PC-3 (cell line): ENCODE measurements around the gene AFG3L2. TPM values are rescaled to one million over a fixed set of nuclear protein-coding genes. Genes with fewer than 3 reads are reported as not detected.
A peak's percentile ranks its signal among the peaks of the same experiment; 100 is the strongest.

Source experiments
- ATAC-seq: fragments of 200-7000 bp; cut with Tn5 transposase; 2 replicates; pipeline ENCODE4 v1.9.1; 2020; ENCODE audit warnings: mild to moderate bottlenecking, moderate library complexity
- BruUV-seq: library from RNA; stranded (reverse); fragments of 400-500 nt; replicated peaks from 2 replicates; lab custom pipeline; 2021; lab: Mats Ljungman, UMichigan
- CTCF ChIA-PET: fragments of 300-600 bp; sonication (Branson Sonifier 250); formaldehyde crosslinking; loops from one replicate; lab custom pipeline; 2022; ENCODE audit warnings: antibody characterized with exemption; lab: Charles Lee
- POLR2A ChIA-PET: fragments of 300-600 bp; sonication (Branson Sonifier 250); formaldehyde crosslinking; loops from one replicate; lab custom pipeline; 2022; ENCODE audit warnings: antibody characterized with exemption; ENCODE audit not compliant: unreplicated experiment; lab: Charles Lee
- DNase-seq: peaks from one replicate; pipeline ENCODE4 v3.0.0-alpha.2; 2015
- H2AFZ ChIP-seq: fragments of 300-600 bp; sonication (generic); 2 replicates; pipeline ENCODE4 v1.6.0; 2016; ENCODE audit warnings: antibody characterized with exemption, low read length
- H3F3A ChIP-seq: fragments of 300-600 bp; sonication (generic); one replicate; pipeline ENCODE4 v1.6.0; 2017; ENCODE audit warnings: antibody characterized with exemption, low read length, control low read depth, mild to moderate bottlenecking; ENCODE audit not compliant: unreplicated experiment
- H3K27ac ChIP-seq: fragments of 300-600 bp; sonication (generic); 2 replicates; pipeline ENCODE4 v1.5.1; 2016; ENCODE audit warnings: mild to moderate bottlenecking, low read length
- H3K27me3 ChIP-seq: fragments of 300-600 bp; sonication (generic); 2 replicates; pipeline ENCODE4 v1.6.1; 2016; ENCODE audit warnings: low read length, mixed read lengths
- H3K36me3 ChIP-seq: fragments of 300-600 bp; sonication (generic); 2 replicates; pipeline ENCODE4 v1.6.1; 2016; ENCODE audit warnings: low read depth, mixed run types, low read length, mixed read lengths
- H3K4me1 ChIP-seq: fragments of 300-600 bp; sonication (generic); 2 replicates; pipeline ENCODE4 v1.5.1; 2016; ENCODE audit warnings: low read length; ENCODE audit not compliant: insufficient read depth
- H3K4me2 ChIP-seq: fragments of 300-600 bp; sonication (generic); 2 replicates; pipeline ENCODE4 v1.6.0; 2016; ENCODE audit warnings: low read length
- H3K4me3 ChIP-seq: fragments of 300-600 bp; sonication (generic); 2 replicates; pipeline ENCODE4 v1.5.1; 2016; ENCODE audit warnings: mild to moderate bottlenecking, low read length, mixed read lengths
- H3K79me2 ChIP-seq: fragments of 300-600 bp; sonication (generic); 2 replicates; pipeline ENCODE4 v1.6.1; 2017; ENCODE audit warnings: low read length, mixed read lengths
- H3K9ac ChIP-seq: fragments of 300-600 bp; sonication (generic); 2 replicates; pipeline ENCODE4 v1.6.0; 2016; ENCODE audit warnings: mild to moderate bottlenecking, low read length
- H3K9me2 ChIP-seq: fragments of 300-600 bp; sonication (generic); replicated peaks from 2 replicates; pipeline ENCODE4 v1.6.1; 2016; ENCODE audit warnings: mixed run types, low read length, mixed read lengths
- H3K9me3 ChIP-seq: fragments of 300-600 bp; sonication (generic); 2 replicates; pipeline ENCODE4 v1.6.1; 2016; ENCODE audit warnings: low read length, mixed read lengths
- H4K20me1 ChIP-seq: fragments of 300-600 bp; sonication (generic); 2 replicates; pipeline ENCODE4 v1.6.1; 2016; ENCODE audit warnings: low read length, mixed read lengths
- CTCF ChIP-seq: fragments of 300-600 bp; sonication (generic); conservative IDR thresholded peaks from 2 replicates; pipeline ENCODE4 v1.5.1; 2017; ENCODE audit warnings: antibody characterized with exemption, low read depth, mild to moderate bottlenecking, low read length
- EZH2 ChIP-seq: fragments of 300-600 bp; sonication (generic); IDR thresholded peaks from one replicate; pipeline ENCODE4 v1.6.1; 2017; ENCODE audit warnings: antibody characterized with exemption, mild to moderate bottlenecking, low read length; ENCODE audit not compliant: unreplicated experiment
- EZH2phosphoT487 ChIP-seq: fragments of 300-600 bp; sonication (generic); IDR thresholded peaks from 2 replicates; pipeline ENCODE4 v1.6.1; 2018; ENCODE audit warnings: mild to moderate bottlenecking, antibody characterized with exemption, low read length, borderline replicate concordance
- intact Hi-C: fragments of 100-400 bp; cut with micrococcal nuclease; formaldehyde crosslinking; loops from 2 replicates; pipeline ENCODE4 v1.9.0; 2023
- total RNA-seq: library from RNA; depleted of rRNA; stranded (reverse); fragments of >200 nt; gene quantifications from 2 replicates; pipeline ENCODE4 v1.2.3, GENCODE V29; 2014

AFG3L2 gene
- total RNA-seq, 1 experiment from 2014 or later: 79.3 TPM

- no TSS peak for BruUV-seq
- Histone ChIP-seq H2AFZ (no peak overlapping the region), H3K9me3 (no peaks in the 10 kb centered on the region), H4K20me1 (no peaks in the 10 kb centered on the region), H3K4me3 (no peak overlapping the region), H3K4me2 (no peak overlapping the region), H3K9me2 (no peaks in the 10 kb centered on the region), H3F3A (no peaks in the 10 kb centered on the region), H3K4me1 (peaks cover 15% of the 10 kb centered on the region), H3K36me3 (no peaks in the 10 kb centered on the region), H3K27ac (no peak overlapping the region), H3K79me2 (no peaks in the 10 kb centered on the region), H3K27me3 (no peaks in the 10 kb centered on the region), H3K9ac (no peak overlapping the region)
- intact Hi-C loops: no loop called here
- DNase-seq (no peak), ATAC-seq (no peak)
- TF ChIP-seq EZH2phosphoT487 (no peak), EZH2 (no peak), CTCF (no peak)
- ChIA-PET CTCF (no interaction called here), POLR2A (no interaction called here)
Measured at GRCh38 chr18:12301263-12302005, 75.6 kb downstream of the AFG3L2 start.

- H3K27me3 ChIP-seq: no peaks in the 10 kb centered on the region
- no peaks in the 10 kb centered on the region for H3K79me2 ChIP-seq
- H2AFZ ChIP-seq: no peak overlapping the region
- CTCF ChIA-PET: no interaction called here
- H3K27ac ChIP-seq: no peak overlapping the region
- BruUV-seq: no TSS peak
- no peaks in the 10 kb centered on the region for H3K9me3 ChIP-seq
- no peak overlapping the region for H3K4me3 ChIP-seq
- TF ChIP-seq CTCF: no peak
- no peak for TF ChIP-seq EZH2phosphoT487
- no peak for TF ChIP-seq EZH2
- no peaks in the 10 kb centered on the region for H3F3A ChIP-seq
- no peaks in the 10 kb centered on the region for H3K36me3 ChIP-seq
- no peak overlapping the region for H3K9ac ChIP-seq
- H4K20me1 ChIP-seq: no peaks in the 10 kb centered on the region
- H3K4me1 ChIP-seq: peaks cover 20% of the 10 kb centered on the region
- intact Hi-C loops: no loop called here
- DNase-seq (no peak), ATAC-seq (no peak)
- POLR2A ChIA-PET: no interaction called here
- H3K4me2 ChIP-seq: no peak overlapping the region
- no peaks in the 10 kb centered on the region for H3K9me2 ChIP-seq
Measured at GRCh38 chr18:12299862-12300261, 77.2 kb downstream of the AFG3L2 start.

- H3K27ac ChIP-seq: no peak overlapping the region
- H2AFZ ChIP-seq: no peak overlapping the region
- no TSS peak for BruUV-seq
- H3K4me2 ChIP-seq: no peak overlapping the region
- no peaks in the 10 kb centered on the region for H3K9me2 ChIP-seq
- no peaks in the 10 kb centered on the region for H3F3A ChIP-seq
- ChIA-PET CTCF (interaction anchor here (1.5 kb wide), 1 partner anchor 24 kb away, joined by 18 read pairs; no protein-coding TSS in a partner anchor), POLR2A (no interaction called here)
- H3K4me3 ChIP-seq: no peak overlapping the region
- H3K4me1 ChIP-seq: peaks cover 14% of the 10 kb centered on the region
- DNase-seq (peak; percentile 12), ATAC-seq (peak; percentile 44)
- H3K9ac ChIP-seq: no peak overlapping the region
- no peaks in the 10 kb centered on the region for H3K9me3 ChIP-seq
- TF ChIP-seq CTCF: no peak
- no peak for TF ChIP-seq EZH2
- no peaks in the 10 kb centered on the region for H3K27me3 ChIP-seq
- H3K36me3 ChIP-seq: no peaks in the 10 kb centered on the region
- H3K79me2 ChIP-seq: no peaks in the 10 kb centered on the region
- H4K20me1 ChIP-seq: no peaks in the 10 kb centered on the region
- intact Hi-C loops: no loop called here
Measured at GRCh38 chr18:12296457-12296856, 80.6 kb downstream of the AFG3L2 start.
